Stimulated activated CD8-positive, alpha-beta memory T cell treated with anti-CD3 and anti-CD28 coated beads, Interleukin-4, amount 100 ng/mL, for 24 hours (primary cell): ENCODE results near the gene STX1A.
"Not testable (repeated sequence)": the region's sequence is repeated elsewhere in the genome, so short reads cannot be mapped to it uniquely, and the experiment has no call there.

Experiments
- DNase-seq: peaks from one replicate; pipeline ENCODE4 v3.0.0-alpha.2; 2020; ENCODE audit warnings: low read depth

STX1A gene

DNA sequence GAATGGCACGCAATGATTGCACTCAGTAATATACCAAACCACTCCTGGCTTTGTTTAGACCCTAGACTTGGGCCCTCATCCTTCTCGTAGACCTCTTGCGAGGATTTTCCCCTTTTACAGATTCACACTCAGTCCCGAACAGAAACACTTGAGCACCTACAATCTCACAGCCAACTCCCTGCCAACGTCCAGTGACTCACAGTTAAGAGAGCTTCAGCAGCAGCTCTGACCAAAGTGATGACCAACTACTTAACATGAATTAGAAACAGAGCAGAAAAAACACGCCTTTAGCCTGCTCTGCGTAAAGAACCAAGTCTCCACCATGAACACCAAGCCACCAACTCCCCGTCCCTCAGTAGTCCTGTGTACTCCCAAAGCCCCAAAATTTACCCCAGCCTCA lies 38.4 kb downstream of the STX1A start:
- no peak for DNase-seq

DNA sequence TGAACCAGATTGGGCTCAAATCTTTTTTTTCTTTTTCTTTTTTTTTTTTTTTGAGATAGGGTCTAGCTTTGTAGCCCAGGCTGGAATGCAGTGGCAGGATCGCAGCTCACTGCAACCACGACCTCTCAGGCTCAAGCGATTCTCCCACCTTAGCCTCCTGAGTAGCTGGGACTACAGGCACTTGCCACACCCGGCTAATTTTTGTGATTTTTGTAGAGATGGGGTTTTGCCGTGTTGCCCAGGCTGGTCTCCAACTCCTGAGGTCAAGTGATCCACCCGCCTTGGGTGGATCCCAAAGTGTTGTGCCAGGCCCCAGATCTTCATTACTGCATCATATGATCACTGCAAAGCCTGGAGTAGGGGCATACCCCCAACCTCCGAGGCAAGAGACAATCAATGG lies 39.0 kb downstream of the STX1A start:
- no peak for DNase-seq

DNA sequence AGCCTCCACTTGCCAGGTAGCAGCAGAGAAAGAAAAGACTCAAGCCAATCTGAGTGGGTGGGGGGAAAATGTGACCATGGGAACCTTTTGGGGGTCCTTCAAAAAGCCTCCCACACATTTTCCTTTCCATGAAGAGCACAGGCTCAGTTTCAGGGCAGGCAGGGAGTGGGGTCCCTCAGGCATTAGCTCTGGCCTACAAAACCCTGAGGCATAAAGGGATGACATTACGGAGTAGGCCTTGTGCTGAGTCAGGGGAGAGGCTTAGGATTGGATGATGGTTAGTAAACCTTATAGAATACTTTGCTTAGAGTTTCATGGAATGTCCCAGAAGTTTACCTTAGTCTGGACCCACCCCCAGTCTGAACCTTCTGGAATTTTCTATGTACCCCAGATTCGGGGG lies 39.8 kb downstream of the STX1A start:
- DNase-seq, result no peak

DNA sequence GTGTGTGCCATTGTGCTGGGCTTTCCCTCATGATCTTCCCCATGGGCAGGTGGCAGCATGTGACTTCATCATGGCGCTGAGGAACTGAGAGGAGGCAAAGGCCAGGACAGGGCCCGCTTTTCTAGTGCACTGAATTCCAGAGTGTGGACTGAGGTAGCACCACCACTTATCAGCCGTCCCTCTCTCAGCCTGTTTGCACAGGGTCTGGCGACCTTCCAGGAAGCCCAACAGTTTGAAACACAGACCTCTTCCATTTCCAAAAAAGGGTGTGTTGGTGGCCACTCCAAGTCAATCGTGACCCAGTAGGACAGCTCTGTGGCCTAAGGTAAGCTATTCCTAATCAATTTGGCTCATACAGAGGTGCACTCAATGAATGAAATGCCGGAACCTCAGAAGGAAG lies 40.6 kb downstream of the STX1A start:
- DNase-seq, result no peak

DNA sequence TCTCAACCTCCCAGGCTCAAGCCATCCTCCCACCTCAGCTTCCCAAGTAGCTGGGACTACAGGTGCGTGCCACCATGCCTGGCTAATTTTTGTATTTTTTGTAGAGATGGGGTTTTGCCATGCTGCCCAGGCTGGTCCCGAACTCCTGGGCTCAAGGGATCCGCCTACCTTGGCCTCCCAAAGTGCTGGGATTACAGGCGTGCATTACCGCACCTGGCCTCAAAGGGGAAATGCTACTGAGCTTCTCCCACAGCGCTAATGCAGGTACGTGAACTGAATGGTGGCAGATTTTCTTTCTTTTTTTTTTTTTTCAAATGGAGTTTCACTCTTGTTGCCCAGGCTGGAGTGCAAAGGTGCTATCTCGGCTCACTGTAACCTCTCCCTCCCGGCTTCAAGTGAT lies 43.4 kb downstream of the STX1A start:
- not testable (repeated sequence) for DNase-seq

DNA sequence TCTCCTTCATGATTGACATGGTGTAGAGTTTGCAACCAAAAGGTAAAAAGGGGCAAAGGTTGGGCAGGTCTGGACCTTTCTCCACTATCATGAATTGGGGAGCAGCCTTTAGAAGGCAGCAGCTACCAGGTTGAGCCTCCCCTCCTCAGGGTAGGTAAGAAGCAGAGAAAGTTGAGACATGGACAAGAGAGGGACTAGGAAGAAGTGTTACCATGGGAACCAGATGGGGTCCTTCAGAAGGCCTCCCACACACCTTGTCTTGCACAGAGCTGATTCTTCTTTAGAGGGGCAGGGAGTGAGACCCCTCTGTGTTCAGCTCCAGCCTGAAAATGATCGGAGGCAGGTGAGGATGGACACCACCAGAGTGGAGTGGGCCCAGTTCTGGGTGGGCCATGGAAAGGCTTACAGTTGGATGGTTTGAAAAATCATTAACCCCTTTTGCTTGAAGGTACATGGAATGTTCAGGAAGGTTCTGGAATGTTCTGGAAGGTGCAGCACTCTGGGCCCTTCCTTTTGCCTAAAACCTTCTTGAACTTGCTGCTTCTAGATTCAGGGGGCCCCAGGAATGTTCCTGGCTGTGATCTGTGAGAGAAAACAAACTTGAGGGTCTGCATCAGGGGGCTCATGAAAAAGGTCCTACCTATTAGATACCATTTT lies 44.9 kb downstream of the STX1A start:
- no peak for DNase-seq

DNA sequence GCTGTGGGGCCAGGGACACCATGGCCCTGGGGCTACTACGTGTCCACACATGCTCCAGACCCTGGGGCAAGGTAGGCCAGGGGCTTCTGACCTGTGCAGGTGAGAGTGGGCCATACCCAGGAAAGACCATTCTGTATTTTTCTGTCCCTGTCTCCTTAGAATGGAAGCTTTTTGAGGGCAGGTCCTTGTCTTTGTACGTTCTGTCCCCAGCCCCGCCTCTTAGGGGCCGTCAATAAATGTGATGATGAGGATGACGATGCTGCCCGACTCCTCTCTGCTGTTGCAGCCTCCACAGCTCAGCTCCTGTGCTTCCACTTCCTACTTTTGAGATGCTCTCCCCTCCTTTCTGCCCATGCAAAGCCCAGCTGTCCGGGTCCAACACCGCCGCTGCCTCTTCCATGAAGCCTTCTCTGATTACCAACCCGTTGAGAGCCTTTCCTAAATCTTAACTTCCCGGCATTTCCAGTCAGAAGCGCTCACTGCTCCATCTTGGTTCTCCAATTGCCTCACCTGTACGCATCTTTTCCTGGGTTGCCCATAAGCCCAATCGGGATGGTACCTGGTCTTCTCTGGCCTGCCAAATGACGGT lies 47.5 kb downstream of the STX1A start:
- DNase-seq, result no peak

DNA sequence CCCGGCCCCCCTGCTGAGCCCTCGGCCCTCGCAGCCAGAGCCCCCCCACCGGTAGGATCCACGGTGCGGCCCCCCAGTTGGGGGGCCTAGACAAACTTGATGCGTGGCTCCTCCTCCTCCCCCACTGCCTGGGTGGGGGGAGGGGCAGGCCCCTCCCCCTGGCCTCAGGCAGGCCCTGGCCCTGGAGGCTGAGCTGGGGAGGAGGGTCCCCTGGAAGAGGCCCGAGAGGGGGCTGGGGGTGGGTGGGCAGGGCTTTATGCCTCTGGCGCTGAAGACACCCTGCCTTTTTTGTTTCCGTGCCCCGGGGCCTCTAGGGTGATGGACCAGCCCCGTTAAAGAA lies 48.2 kb downstream of the STX1A start:
- DNase-seq, result no peak

DNA sequence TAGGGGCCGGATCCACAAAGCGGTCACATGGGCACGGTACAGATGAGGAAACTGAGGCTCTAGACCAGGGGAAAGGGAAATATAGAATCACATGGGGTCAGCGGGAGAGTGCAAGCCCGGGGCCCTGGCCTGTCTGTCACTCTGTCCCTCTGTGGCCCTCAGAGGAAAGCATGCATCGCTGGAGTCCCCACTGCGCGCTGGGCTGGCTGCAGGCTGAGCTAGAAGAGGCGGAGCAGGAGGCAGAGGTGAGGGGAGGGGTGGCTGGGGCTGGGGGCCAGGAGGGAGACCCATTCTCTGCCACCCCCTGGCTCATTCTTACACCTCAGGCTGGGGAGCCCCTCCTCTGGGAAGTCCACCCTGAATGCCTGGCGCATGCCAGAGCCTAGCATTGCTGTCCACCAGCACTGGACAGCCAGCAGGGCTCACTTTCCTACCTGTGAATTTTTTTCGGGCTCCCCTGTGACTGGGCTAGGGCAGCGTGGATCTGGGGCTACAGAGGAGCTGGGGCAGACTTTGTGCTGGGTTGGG lies 49.5 kb downstream of the STX1A start:
- DNase-seq, result no peak

DNA sequence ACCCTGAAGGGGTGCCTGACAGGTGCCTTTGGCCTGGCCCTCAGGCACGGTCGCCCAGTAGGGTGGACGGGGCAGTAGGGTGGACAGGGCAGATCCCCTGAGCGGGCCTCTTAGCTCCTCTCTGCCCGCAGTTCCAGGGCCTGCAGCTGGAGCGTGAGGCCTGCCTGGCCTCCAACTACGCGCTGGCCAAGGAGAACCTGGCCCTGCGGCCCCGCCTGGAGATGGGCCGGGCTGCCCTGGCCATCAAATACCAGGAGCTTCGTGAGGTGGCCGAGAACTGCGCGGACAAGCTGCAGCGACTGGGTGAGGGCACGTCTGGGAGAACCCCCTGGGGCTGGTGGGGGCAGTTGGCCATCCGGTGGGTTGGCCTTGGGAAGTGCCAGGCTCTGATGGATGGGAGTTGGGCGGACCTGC lies 50.2 kb downstream of the STX1A start:
- no peak for DNase-seq

DNA sequence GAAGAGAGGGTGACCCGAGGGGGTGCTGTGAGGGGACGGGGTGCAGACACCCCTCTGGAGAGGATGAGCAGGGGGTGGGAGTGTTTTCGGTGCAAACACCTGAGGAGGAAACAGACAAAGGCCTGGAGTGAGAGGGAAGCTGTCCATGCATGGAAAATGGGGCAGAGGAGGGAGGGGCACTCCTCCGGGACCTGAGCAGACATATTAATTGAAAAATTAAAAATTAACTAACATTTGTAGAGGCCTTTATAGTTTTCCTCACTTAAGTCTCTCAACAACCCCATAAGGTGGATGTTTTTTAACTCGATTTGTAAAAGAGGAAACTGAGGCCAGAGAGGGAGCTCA lies 50.6 kb downstream of the STX1A start:
- no peak for DNase-seq

DNA sequence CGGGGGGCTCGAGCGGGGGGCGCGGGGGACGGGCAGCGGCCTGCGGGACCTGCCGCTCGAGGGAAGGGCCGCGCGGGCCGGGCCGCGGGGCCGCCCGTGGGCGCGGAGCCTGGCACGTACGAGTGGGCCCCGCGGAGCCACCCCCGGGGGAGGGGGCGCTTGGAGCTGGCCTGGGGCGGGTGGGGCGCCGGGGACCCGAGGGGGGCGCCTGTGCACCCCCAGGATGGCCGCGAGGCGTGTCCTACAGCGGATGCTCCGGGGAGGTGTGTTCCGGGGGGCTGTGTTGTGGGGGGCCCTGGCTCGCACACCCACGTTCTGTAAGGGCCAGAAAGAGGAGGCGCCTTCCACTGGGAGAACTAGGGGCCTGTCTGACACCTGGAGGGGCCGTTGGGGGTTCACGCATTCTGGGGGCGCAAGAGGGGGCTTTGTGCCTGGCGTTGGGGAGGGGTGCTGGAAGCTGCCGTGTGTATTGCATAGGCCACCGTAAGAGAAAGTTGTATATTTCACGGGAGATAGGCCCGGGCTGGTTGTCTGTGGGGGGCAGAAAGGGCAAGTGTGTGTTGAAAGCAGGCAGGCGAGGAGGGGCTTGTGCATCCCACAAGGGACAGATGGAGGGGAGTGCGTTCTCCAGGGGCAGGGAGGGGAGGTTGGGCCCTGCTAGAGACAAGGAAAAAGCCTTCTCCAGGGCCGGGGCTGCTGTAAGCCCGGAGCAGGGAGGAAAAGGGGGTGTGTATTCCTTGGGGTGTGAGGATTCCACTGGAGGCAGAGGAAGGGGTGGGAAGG lies 51.2 kb downstream of the STX1A start:
- no peak for DNase-seq

DNA sequence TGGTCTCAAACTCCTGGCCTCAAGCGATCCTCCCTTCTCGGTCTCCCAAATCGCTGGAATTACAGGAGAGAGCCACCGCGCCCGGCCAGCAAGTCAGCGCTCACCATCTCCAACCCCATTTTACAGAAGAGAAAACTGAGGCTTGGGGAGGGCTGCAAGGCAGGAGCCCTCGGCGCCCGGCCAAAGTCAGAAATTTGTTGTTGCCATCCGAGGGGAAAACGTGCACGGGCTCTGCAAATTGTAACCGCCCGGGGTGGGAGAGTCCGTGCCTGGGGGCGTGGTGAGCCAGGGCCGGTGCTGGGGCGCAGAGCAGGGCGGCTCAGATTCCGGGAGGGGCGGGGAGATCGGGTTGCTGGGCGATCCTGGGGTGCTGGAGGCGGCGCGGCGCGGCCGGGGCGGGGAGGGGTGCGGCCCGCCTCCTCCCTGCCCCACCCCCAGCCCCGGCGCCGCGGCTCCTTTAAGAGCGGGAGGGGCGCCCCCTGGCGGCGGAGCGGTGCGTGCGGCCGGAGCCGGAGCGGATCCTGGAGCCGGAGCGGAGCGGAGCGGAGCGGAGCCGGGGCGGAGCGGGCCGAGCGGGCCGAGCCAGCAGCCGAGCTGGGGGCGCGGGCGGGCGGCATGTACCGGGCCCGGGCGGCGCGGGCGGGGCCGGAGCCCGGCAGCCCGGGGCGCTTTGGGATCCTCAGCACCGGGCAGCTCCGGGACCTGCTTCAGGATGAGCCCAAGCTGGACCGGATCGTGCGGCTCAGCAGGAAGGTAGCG lies 51.9 kb downstream of the STX1A start, which contains the start of gene VPS37D:
VPS37D (plus strand) TSS at position 488 of the 759 bp plus-strand sequence; CDS start at position 616, 128 bp downstream.
- peak; percentile 88 for DNase-seq

DNA sequence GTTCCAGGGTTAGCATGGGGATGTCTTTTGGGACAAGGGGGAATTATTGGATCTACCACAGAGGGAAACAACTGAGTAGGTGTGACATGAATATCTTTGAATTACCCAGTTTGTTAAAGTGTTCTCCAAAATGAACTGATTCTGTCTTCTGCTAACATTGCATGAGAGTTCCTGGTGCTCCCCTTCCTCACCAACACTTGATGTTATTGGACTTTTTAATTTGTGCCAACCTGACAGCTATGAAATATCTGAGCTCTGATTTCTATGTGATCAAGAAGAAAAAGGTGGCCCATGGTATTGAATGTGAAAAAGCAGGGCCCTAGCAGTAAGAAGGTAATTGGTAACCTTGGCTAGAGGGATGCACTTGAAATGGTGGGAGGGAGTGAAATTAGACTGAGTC lies 56.4 kb downstream of the STX1A start:
- DNase-seq, result no peak

DNA sequence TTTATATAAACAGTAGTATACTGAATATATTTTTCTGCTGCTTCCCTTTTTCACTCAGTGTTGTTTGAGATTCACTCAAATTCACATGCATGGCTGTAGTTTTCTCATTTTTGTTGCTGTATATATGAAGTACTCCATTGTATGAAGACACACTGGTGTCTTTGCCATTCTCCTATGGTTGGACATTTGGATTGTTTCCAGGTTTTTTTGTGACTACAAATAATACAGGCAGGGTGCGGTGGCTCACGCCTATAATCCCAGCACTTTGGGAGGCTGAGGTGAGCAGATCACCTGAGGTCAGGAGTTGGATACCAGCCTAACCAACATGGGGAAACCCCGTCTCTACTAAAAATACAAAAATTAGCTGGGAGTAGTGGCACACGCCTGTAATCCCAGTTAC lies 58.9 kb downstream of the STX1A start:
- DNase-seq, result not testable (repeated sequence)

DNA sequence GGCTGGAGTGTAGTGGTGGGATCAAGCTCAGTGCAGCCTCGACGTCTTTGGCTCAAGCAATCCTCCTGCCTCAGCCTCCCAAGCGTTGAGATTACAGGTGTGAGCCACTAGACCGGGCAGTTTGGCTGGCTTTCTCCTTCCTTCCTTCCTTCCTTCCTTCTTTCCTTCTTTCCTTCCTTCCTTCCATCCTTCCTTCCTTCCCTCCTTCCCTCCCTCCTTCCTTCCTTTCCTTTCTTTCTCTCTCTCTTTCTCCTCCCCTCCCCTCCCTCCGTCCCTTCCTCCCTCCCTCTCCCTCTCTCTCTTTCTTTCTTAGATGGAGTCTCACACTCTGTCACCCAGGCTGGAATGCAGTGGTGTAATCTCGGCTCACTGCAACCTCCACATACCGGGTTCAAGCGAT lies 59.5 kb downstream of the STX1A start:
- no peak for DNase-seq

DNA sequence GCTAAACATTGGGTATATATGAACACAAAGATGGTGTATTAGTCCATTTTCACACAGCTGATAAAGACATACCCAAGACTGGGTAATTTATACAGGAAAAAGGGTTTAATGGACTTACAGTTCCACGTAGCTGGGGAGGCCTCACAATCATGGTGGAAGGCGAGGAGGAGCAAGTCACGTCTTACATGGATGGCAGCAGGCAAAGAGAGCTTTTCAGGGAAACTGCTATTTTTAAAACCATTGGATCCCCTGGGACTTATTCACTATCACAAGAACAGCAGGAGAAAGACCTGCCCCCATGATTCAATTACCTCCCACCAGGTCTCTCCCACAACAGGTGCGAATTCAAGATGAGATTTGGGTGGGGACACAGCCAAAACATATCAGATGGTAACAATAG lies 64.2 kb downstream of the STX1A start:
- not testable (repeated sequence) for DNase-seq

DNA sequence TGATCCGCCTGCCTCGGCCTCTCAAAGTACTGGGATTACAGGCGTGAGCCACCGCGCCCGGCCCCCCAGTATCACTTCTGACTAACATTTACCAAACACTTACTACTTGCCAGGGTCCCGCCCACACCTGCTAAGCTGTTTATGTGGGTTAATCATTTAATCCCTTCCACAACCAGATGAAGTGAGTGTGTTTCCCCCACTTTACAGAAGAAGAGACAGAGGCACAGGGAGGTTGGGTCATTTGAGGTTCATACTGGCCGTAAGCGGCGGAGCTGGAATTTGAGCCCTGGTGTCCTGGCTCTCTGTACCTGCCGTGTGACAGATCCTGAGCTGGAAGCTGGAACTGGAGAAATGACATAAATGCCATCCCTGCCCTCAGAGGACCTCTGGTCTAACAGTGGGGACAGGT lies 66.9 kb downstream of the STX1A start:
- DNase-seq, result no peak

DNA sequence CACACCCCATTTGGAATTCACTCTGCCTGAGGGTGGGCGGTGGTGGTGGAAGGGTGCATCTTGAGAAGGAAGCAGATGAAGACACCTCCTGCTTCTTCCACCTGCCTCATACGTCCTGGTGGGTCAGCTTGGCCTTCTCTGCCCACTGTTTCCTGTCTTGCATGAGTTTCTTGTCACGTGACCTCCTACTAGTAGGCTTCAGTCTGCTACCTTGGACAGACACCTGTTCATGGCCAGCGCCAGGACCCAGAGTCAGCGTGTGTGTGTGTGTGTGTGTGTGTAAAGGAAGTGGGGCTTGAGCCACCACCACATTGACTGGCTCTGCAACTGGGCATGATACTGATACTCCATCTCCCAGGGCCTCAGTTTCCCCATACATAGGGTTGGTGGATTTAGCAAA lies 68.9 kb downstream of the STX1A start:
- DNase-seq, result no peak

DNA sequence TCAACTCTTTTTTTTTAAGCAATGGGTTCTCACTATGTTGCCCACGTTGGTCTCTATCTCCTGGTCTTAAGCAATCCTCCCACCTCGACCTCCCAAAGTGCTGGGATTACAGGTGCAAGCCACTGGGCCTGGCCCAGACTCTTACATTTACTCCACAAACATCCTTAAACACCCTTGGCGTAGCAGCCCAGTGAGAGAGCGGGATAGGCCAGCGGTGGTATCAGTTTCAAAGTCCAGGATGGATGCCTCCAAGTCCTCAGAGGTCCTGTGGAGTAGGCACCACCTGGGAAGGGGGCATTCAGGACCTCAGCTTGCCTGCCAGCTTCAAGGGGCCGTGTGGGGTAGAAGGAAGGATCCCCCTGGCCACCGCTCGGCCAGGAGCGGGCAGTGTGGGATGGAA lies 69.9 kb downstream of the STX1A start:
- DNase-seq, result no peak
